Fibroblast of mammary gland (primary cell): Measurements from ENCODE around the gene SLCO2B1.

Experiments used
- DNase-seq: peaks from one replicate; pipeline ENCODE4 v3.0.0-alpha.2; 2010; ENCODE audit warnings: low read depth
- H3K4me3 ChIP-seq: 2 replicates; pipeline ENCODE4 v1.5.1; 2011; ENCODE audit warnings: low read depth, mild to moderate bottlenecking, low read length, moderate library complexity; ENCODE audit not compliant: control insufficient read depth
- CTCF ChIP-seq: conservative IDR thresholded peaks from 2 replicates; pipeline ENCODE4 v1.5.1; 2011; ENCODE audit warnings: low read depth, low read length, inconsistent platforms; ENCODE audit not compliant: control insufficient read depth, insufficient read depth

SLCO2B1 gene

GRCh38 chr11:75254326-75254725 is 103.4 kb downstream of the SLCO2B1 start:
- no peak for TF ChIP-seq CTCF
- no peak overlapping the region for H3K4me3 ChIP-seq
- DNase-seq = no peak
